Measurements from ENCODE around the gene FOXC2.

The FOXC2 gene

DNA sequence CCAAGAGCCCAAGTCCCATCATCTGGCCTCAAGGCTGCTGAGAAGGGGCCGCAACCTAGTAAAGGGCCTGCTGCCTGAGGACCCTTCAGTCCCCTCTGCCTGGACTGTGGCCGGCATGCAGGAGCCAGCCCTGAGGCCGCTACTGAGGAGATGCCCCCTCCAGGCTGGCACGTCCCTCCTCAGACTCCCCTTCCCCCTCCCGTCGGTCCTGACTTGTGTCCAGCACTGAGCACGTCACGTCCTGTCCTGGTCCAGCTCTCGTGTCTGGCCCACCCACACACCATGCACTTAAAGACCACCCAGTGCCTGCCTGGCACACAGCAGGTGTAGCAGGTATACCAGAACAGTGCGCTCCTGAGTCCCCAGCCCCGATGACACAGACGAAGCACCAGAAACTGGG lies 21.1 kb upstream of the FOXC2 start:
- no peaks in the 10 kb centered on the region for H3K9me3 Mint-ChIP-seq
- ATAC-seq (no peak), DNase-seq (ENCODE audit: low spot score in 2 of 2) (no peak)
- peaks cover 51% of the 10 kb centered on the region for H3K36me3 Mint-ChIP-seq
- H3K27ac Mint-ChIP-seq, result no peak overlapping the region
- no peak overlapping the region for H3K4me3 Mint-ChIP-seq
- H3K4me1 Mint-ChIP-seq, result peaks cover 5% of the 10 kb centered on the region

DNA sequence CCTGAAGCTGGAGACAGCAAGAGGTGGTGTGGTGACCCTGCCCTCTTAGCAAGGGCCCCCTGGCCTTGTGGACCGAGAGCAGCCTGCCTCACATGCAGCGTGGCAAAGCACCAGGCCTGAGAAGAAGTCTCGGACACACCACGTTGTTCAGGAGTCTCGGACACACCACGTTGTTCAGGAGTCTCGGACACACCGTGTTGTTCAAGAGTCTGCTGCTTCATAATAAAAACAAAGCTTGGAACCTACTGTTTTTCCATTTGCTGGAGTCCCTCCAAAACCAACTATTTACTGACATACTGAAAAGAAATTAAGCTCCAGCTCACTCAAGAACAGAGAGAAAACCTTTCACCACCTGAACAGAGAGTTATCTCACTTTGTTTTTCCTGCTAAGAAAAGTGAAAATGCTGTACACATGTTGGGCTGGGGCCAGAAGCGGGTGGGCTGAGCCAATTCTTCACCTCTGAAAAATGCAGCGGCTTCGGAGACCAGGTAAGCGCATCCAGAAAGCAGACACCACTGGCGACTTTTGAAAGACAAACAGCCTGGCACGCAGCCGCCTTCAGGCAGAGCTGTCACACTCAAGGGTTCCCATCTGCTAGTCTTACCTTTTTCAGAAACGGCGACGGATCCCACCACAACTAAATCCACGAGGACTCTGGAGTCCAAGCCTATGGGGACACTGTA lies 20.5 kb upstream of the FOXC2 start:
- Mint-ChIP-seq H3K27ac (no peak overlapping the region), H3K4me1 (peaks cover 5% of the 10 kb centered on the region), H3K9me3 (no peaks in the 10 kb centered on the region), H3K36me3 (peaks cover 45% of the 10 kb centered on the region), H3K4me3 (no peak overlapping the region)
- no peak for DNase-seq (ENCODE audit: low spot score in 2 of 2)
- no peak for ATAC-seq

DNA sequence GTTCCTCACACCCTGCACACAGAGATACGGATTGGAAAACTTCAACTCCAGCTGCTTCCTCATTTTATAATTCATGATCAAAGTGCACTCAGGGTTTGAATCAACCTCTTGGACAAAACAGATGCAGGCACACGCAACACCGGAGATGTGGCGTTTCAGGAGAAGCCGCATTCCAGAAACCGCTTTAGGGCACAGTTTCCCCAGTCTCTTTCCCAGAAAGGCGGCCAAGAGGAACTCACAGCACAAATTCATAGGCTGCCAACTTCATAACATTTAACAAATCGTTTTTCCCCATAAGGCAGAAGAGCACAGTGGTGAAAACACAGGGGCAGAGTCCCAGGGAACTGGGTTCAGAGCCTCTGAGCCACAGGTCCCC lies 20.0 kb upstream of the FOXC2 start:
- Mint-ChIP-seq H3K27ac (no peak overlapping the region), H3K36me3 (peaks cover 43% of the 10 kb centered on the region), H3K4me1 (peaks cover 5% of the 10 kb centered on the region), H3K9me3 (no peaks in the 10 kb centered on the region), H3K4me3 (no peak overlapping the region)
- no peak for DNase-seq (ENCODE audit: low spot score in 2 of 2)
- no peak for ATAC-seq

DNA sequence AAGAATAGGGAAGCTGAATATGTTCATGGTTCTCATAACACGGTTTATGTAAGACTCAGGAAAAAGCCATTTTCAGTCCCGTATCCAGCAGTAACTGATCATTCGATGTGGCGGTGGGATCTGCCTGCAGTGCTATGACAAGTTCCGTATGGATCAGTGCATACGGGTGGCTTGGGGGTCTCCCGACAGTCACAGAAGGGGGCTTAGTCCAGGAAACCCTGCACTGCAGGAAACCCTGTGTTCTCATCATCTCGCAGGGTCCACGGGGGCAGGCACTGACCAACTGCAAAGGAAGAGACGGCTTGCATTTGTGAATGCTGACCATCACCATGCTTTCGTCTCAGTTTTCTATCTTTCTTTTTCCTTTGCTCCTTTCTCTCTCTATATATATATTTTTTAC lies 19.3 kb upstream of the FOXC2 start:
- peaks cover 40% of the 10 kb centered on the region for H3K36me3 Mint-ChIP-seq

DNA sequence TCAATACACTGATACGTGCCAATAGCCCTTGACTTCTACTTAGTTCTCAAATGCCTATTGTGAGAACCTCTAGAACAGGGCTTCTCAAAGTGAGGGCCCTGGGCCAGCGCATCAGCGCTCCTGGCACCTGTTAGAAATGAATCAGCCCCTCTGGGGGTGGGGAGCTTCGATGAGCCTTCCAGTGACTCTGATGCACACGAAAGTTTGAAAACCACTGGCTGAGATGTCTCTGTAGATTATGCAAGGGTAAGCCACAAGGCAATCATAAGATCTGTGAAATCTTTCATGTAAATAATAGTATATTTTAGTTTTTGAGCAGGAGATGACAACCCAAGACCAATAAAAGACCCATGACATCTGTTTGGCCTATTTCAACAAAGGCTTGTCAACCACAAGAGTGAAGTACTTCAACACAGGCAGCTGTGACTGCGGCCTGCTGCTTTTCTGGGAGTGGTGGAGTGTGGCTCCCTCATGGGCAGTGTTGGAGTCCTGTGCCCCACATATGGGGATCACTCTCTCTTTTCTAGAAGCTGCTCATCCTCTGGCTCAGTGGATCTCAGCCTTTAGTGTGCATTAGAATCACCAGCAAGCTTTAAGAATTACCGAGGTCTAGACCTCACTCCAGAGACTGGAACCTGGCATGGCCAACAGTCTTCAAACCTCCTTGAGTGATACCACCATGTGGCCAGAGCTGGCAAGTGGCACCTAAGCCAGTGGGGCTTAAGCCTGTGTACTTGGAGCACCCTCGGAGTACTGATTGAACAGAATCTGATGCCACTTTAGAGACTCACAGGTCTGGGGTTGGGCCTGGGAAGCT lies 17.3 kb upstream of the FOXC2 start:
- Mint-ChIP-seq H3K9me3 (no peaks in the 10 kb centered on the region), H3K27ac (no peak overlapping the region), H3K4me3 (no peak overlapping the region), H3K4me1 (peaks cover 8% of the 10 kb centered on the region), H3K36me3 (peaks cover 40% of the 10 kb centered on the region)
- no peak for DNase-seq (ENCODE audit: low spot score in 2 of 2)
- peak; percentile 85 for ATAC-seq

More for the DNA sequence above, 19.3 kb upstream of the FOXC2 start:
- no peak overlapping the region for H3K4me3 Mint-ChIP-seq
- H3K27ac Mint-ChIP-seq, result no peak overlapping the region
- ATAC-seq, result no peak
- H3K4me1 Mint-ChIP-seq, result peaks cover 5% of the 10 kb centered on the region
- no peak for DNase-seq (ENCODE audit: low spot score in 2 of 2)
- H3K9me3 Mint-ChIP-seq, result no peaks in the 10 kb centered on the region

DNA sequence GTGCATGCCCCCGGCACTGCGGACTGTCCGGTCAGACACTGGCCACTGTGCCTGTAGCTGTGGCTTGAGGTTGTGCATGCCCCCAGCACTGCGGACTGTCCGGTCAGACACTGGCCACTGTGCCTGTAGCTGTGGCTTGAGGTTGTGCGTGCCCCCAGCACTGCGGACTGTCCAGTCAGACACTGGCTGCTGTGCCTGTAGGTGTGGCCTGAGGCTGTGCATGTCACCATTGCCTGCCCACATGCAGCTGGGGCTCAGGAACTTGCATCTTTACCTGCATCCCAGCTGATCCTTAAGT lies 16.8 kb upstream of the FOXC2 start:
- Mint-ChIP-seq H3K27ac (no peak overlapping the region), H3K9me3 (no peaks in the 10 kb centered on the region), H3K36me3 (peaks cover 44% of the 10 kb centered on the region), H3K4me3 (no peak overlapping the region), H3K4me1 (peaks cover 9% of the 10 kb centered on the region)
- DNase-seq (ENCODE audit: low spot score in 2 of 2), result no peak
- ATAC-seq, result no peak

DNA sequence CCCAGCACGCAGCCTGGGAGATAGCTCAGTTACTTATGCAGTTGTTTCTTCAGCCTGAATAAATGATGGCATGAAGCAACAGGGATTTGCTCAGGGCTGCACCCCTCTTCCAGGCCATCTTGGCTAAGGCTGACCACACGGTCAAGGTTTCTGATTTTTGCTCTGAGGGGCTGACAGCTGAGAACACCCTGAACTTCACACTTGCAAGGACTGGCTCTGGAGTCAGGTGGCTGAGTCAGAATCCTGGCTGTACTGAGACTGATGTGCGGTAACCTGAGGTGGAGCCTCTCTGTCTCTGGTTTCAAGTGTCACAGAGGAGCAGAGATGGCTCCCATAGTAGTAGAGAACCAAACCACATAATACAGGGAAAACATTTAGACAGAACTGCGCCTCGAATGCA lies 16.3 kb upstream of the FOXC2 start:
- Mint-ChIP-seq H3K36me3 (peaks cover 48% of the 10 kb centered on the region), H3K4me1 (peaks cover 14% of the 10 kb centered on the region), H3K4me3 (no peak overlapping the region), H3K27ac (no peak overlapping the region), H3K9me3 (no peaks in the 10 kb centered on the region)
- ATAC-seq, result no peak
- DNase-seq (ENCODE audit: low spot score in 2 of 2), result no peak

DNA sequence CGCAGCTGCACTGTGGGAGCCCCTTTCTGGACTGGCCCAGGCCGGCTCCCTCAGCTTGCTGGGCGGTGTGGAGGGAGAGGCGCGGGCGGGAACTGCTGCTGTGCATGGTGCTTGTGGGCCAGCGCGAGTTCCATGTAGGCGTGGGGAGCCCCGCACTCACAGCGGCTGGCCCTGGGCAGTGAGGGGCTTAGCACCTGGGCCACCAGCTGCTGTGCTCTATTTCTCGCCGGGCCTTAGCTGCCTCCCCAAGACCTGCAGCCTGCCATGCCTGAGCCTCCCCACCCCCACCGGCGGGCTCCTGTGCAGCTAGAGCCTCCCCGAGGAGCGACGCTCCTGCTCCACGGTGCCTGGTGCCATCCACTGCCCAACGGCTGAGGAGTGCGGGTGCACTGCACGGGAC lies 13.3 kb upstream of the FOXC2 start:
- H3K27ac Mint-ChIP-seq, result peak overlapping the region; percentile 99
- peak overlapping the region; percentile 92 for H3K4me3 Mint-ChIP-seq
- H3K36me3 Mint-ChIP-seq, result peaks cover 25% of the 10 kb centered on the region
- no peaks in the 10 kb centered on the region for H3K9me3 Mint-ChIP-seq
- DNase-seq (ENCODE audit: low spot score in 2 of 2) (no peak), ATAC-seq (no peak)
- H3K4me1 Mint-ChIP-seq, result peaks cover 21% of the 10 kb centered on the region

DNA sequence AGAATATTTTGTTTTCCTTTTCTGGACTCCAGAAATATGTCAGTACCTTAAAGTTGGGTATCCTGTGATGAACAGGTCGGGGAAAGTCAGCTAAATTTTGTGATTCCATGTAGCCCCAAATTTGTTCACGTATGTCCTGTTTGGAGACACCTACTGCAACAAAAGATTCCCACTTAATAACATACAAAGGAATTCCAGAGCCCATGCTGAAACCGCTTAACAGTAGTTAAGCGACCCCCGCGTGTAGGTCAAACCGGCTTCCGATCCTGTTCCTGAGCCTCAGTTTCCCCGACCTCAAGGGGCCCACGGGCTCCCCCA lies 12.1 kb upstream of the FOXC2 start:
- H3K4me3 Mint-ChIP-seq, result peak overlapping the region; percentile 92
- H3K4me1 Mint-ChIP-seq, result peaks cover 21% of the 10 kb centered on the region
- ATAC-seq (no peak), DNase-seq (ENCODE audit: low spot score in 2 of 2) (no peak)
- H3K9me3 Mint-ChIP-seq, result no peaks in the 10 kb centered on the region
- H3K36me3 Mint-ChIP-seq, result peaks cover 23% of the 10 kb centered on the region
- peak overlapping the region; percentile 99 for H3K27ac Mint-ChIP-seq

DNA sequence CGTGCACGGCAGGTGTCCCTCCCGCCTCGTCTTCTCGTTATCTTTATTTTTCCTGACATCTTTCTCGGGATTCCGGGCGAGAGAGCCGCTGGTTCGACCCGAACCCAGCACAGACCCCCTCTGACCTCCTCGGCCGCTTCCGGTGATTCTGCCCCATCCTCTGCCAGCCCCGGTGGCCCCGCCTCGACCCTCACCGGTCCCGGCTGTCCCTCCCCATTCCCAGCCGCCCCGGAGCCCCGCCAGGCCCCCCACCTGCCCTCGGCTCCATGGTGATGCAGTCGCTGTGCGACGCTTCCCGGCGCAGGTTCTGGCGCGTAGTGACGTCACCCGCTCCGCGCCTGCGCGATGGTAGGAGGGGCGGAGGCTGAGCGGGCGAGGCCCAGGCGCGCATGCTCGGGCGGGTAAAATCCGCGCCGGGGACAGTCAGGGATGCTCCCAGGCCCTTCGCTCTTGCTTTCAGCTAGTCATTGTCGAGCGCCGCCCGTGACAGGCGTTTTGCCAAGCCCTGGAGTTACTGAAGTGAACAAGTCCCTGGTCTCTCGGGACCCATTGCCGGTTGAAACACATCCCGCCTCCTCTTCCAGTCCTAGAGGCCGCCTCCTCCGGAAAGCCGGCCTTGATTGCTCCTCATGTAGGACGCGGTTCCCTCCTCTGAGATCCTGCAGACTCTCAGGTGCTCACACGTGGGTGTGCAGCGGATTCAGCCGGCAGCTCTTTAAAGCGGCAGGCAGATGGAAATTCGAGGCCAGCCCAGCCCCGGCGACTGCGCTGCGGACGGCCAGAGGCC lies 11.5 kb upstream of the FOXC2 start, which contains the start of gene MTHFSD:
Gene MTHFSD, minus strand, starts transcription at position 319 of the 787 bp plus-strand sequence. Its CDS starts 51 bp downstream, at position 268.
- Mint-ChIP-seq H3K27ac (peak within 1 kb of the TSS; percentile 99), H3K4me1 (peaks cover 21% of the 10 kb centered on the region), H3K36me3 (peaks cover 23% of the 10 kb centered on the region), H3K4me3 (peak within 1 kb of the TSS; percentile 92), H3K9me3 (no peaks in the 10 kb centered on the region)
- DNase-seq (ENCODE audit: low spot score in 2 of 2) (peak; percentile 98 to 99), ATAC-seq (peak; percentile 94)

DNA sequence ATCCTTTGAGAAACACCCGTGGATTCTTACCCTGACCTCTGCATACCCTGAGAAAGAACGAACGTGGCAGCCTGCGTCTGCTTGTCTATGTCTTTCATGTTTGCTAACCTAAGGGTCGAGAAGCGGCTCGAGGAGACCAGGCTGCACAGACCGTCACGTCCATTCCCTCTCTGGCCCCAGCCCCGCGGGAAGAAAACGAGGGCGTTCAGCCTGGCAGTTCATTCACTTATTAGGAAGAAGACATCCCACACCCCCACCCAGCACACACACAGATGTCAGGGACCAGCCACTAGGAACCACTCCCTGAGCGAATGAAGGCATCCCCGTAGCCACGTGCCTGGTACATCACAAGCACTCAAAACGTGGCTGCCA lies 10.9 kb upstream of the FOXC2 start:
- DNase-seq (ENCODE audit: low spot score in 2 of 2) (no peak), ATAC-seq (no peak)
- H3K9me3 Mint-ChIP-seq, result no peaks in the 10 kb centered on the region
- H3K4me3 Mint-ChIP-seq, result peak overlapping the region; percentile 92
- H3K36me3 Mint-ChIP-seq, result peaks cover 23% of the 10 kb centered on the region
- H3K27ac Mint-ChIP-seq, result peak overlapping the region; percentile 99
- H3K4me1 Mint-ChIP-seq, result peaks cover 21% of the 10 kb centered on the region

DNA sequence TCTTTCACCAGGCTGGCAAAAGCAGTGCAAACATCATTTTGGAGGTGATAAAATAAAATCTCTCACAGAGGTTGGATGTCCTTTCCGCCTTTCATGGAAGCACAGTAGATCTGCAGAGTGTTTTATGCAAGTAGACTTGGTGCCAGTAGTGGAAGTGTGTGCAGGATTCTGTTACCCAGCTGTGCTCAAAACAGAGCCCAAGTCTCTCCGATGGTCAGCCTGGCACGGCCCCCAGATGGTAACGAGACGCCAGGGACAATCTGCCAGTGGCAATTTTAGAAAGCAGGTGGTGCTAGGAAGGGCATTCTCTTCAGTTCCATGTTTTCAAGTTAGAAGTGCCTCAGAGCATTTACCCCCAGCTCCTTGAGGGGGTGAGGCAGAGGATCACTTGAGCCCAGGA lies 10.1 kb upstream of the FOXC2 start:
- no peak for DNase-seq (ENCODE audit: low spot score in 2 of 2)
- Mint-ChIP-seq H3K4me3 (peak overlapping the region; percentile 92), H3K9me3 (no peaks in the 10 kb centered on the region), H3K4me1 (peaks cover 21% of the 10 kb centered on the region), H3K36me3 (peaks cover 21% of the 10 kb centered on the region), H3K27ac (peak overlapping the region; percentile 99)
- no peak for ATAC-seq

DNA sequence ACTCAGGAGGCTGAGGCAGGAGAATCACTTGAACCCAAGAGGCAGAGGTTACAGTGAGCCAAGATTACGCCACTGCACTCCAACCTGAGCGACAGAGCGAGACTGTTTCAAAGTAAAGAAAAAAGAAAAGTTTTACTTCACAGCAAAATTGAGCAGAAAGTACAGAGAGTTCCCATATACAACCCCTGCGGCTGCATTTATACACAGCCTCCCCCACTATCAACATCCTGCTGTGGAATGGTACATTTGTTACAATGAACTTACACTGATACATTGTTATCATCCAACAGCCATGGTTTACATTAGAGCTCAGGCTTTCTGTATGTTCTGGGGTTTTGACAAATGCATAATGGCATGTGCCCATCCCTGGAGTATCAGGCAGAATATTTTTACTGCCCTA lies 9.0 kb upstream of the FOXC2 start:
- peaks cover 17% of the 10 kb centered on the region for H3K36me3 Mint-ChIP-seq
- no peak overlapping the region for H3K4me3 Mint-ChIP-seq
- H3K4me1 Mint-ChIP-seq, result peaks cover 21% of the 10 kb centered on the region
- no peaks in the 10 kb centered on the region for H3K9me3 Mint-ChIP-seq
- no peak overlapping the region for H3K27ac Mint-ChIP-seq
- no peak for DNase-seq (ENCODE audit: low spot score in 2 of 2)
- ATAC-seq, result no peak

DNA sequence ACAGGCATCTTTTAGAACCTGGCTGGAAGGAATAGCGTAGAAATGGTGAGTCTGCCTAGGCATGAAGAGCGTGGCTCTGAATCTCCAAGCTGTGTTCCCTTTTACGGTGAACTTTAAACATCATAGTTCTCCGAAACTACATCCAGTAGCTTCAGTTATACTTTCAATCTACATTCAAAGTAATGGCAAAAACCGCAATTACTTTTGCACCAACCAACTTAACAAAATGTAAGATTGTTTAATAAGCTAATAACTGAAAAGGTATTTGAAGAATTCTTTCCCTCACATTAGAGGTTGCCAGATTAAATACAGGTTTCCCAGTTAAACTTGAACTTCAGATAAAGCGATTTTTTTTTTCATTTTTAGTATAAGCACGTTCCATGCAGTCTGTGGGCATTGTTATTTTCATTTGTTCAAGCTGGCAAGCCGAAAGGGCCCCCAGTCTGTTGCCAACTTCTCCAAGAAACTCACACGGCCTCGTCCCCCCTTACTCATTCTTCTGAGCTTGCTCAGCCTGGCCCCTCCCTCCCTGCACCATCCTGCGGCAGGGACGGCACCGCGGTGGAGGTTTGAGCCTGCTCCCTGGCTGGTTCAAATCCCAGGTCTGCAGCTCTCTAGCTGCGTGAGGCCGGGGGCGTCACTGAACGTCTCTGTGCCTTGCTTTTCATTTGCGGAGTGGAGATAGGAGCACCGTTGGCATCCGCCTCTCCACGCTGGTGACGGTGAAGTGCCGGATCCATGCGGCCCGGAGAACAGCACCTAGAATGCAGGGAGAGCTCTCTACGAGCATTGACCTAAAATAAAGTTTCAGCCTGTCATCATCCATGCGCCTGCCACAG lies 8.1 kb upstream of the FOXC2 start:
- DNase-seq (ENCODE audit: low spot score in 2 of 2) (no peak), ATAC-seq (no peak)
- H3K9me3 Mint-ChIP-seq, result no peaks in the 10 kb centered on the region
- no peak overlapping the region for H3K4me3 Mint-ChIP-seq
- H3K4me1 Mint-ChIP-seq, result peaks cover 22% of the 10 kb centered on the region
- peaks cover 16% of the 10 kb centered on the region for H3K36me3 Mint-ChIP-seq
- no peak overlapping the region for H3K27ac Mint-ChIP-seq

DNA sequence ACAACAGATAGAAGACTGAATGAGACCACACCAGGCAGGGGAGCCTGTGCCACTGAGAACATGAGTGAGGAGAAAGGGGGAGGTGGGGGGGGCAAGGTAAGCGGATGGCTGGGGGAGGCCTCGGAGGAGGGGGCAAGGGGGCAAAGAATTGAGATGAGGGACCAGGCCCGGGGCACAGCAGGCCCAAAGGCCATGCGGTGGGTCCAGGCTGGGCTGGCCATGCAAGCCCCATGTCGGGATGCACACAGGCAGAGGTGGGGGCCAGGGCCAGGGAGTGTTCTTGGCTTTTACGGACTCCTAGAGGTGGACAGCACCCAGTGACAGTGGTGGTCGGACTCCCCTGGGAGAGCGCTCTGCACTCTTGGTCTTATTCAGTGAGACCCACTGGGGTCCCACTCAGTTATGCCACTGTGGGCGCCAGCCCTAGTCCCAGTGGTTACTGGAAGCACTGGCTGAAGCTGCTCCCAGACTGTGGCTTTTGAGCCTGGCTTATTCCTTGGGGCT lies 6.8 kb upstream of the FOXC2 start:
- H3K4me1 Mint-ChIP-seq, result peaks cover 19% of the 10 kb centered on the region
- DNase-seq (ENCODE audit: low spot score in 2 of 2) (no peak), ATAC-seq (no peak)
- H3K27ac Mint-ChIP-seq, result no peak overlapping the region
- H3K4me3 Mint-ChIP-seq, result no peak overlapping the region
- peaks cover 5% of the 10 kb centered on the region for H3K36me3 Mint-ChIP-seq
- H3K9me3 Mint-ChIP-seq, result no peaks in the 10 kb centered on the region

Data from stimulated activated effector memory CD8-positive, alpha-beta T cell treated with anti-CD3 and anti-CD28 coated beads, Interleukin-12 subunit alpha, Interleukin-12 subunit beta, amount 100 ng/mL, for 72 hours (primary cell).